ENCODE results near the gene ABCB11.

GRCh38 chr2:169080250-169081069 is 49.3 kb upstream of the ABCB11 start:
- no peak for TF ChIP-seq CTCF (IDR thresholded peaks at IDR 0.05)
- no peak for TF ChIP-seq POLR2A (IDR thresholded peaks at IDR 0.05; ENCODE audit: low read depth)
